MCF 10A (cell line): Measurements from ENCODE around the gene DRAM2. TPM values are rescaled to one million over a fixed set of nuclear protein-coding genes. Genes with fewer than 3 reads are reported as not detected.

ENCODE experiments used
- BruUV-seq: library from RNA; stranded (reverse); fragments of 400-500 nt; replicated peaks from 2 replicates; lab custom pipeline; 2021; lab: Mats Ljungman, UMichigan
- CTCF ChIA-PET: fragments of 300-600 bp; sonication (Branson Sonifier 250); formaldehyde crosslinking; extraction: SDS; loops from one replicate; lab custom pipeline; 2021; ENCODE audit warnings: antibody characterized with exemption, inconsistent platforms; lab: Yijun Ruan, JAX
- POLR2A ChIA-PET: fragments of 300-600, 350-650 bp; sonication (Branson Sonifier 250); formaldehyde crosslinking; extraction: SDS; loops from one replicate; lab custom pipeline; 2020; ENCODE audit warnings: antibody characterized with exemption, inconsistent platforms; lab: Yijun Ruan, JAX
- DNase-seq: peaks from one replicate; pipeline ENCODE4 v3.0.0-alpha.2; 2018; ENCODE audit not compliant: unreplicated experiment
- H3K27ac Mint-ChIP-seq: one replicate; pipeline ENCODE4 v1.8.0; 2022; ENCODE audit warnings: mild to moderate bottlenecking, low read depth, mixed read lengths; ENCODE audit not compliant: unreplicated experiment
- H3K27me3 Mint-ChIP-seq: one replicate; pipeline ENCODE4 v1.8.0; 2022; ENCODE audit warnings: mixed read lengths; ENCODE audit not compliant: insufficient read depth, unreplicated experiment
- H3K36me3 Mint-ChIP-seq: one replicate; pipeline ENCODE4 v1.8.0; 2022; ENCODE audit warnings: mild to moderate bottlenecking, moderate library complexity, mixed read lengths; ENCODE audit not compliant: insufficient read depth, unreplicated experiment
- H3K4me1 Mint-ChIP-seq: one replicate; pipeline ENCODE4 v1.8.0; 2022; ENCODE audit warnings: mixed read lengths; ENCODE audit not compliant: insufficient read depth, unreplicated experiment
- H3K4me3 Mint-ChIP-seq: one replicate; pipeline ENCODE4 v1.8.0; 2022; ENCODE audit warnings: mild to moderate bottlenecking, moderate library complexity, mixed read lengths; ENCODE audit not compliant: unreplicated experiment
- H3K9me3 Mint-ChIP-seq: one replicate; pipeline ENCODE4 v1.8.0; 2022; ENCODE audit warnings: mixed read lengths; ENCODE audit not compliant: unreplicated experiment
- CTCF ChIP-seq: fragments of 200-600 bp; IDR thresholded peaks from one replicate; pipeline ENCODE4 v1.8.0; 2022; ENCODE audit warnings: antibody characterized with exemption, mild to moderate bottlenecking; ENCODE audit not compliant: unreplicated experiment
- intact Hi-C: fragments of 100-400 bp; cut with micrococcal nuclease; formaldehyde crosslinking; loops from 2 replicates; pipeline ENCODE4 v1.14.1; 2022
- total RNA-seq: library from RNA; stranded (reverse); gene quantifications from 2 replicates; pipeline ENCODE4 v1.2.3, GENCODE V29; 2022

DRAM2 gene
- total RNA-seq, 1 experiment from 2014 or later: 32.1 TPM

- no peak for DNase-seq
- no peaks in the 10 kb centered on the region for H3K27me3 Mint-ChIP-seq
- H3K4me3 Mint-ChIP-seq: no peak overlapping the region
- peaks cover 48% of the 10 kb centered on the region for H3K36me3 Mint-ChIP-seq
- ChIA-PET POLR2A (interaction anchor here (0.7 to 0.8 kb wide), 2 partner anchors 10 to 13 kb away, joined by 3 read pairs; no protein-coding TSS in a partner anchor), CTCF (no interaction called here)
- no TSS peak for BruUV-seq
- intact Hi-C loops: no loop called here
- peak overlapping the region; percentile 7 for H3K27ac Mint-ChIP-seq
- TF ChIP-seq CTCF: no peak
- H3K4me1 Mint-ChIP-seq: no peaks in the 10 kb centered on the region
- H3K9me3 Mint-ChIP-seq: no peaks in the 10 kb centered on the region
These were observed 10.5 kb downstream of the DRAM2 start for GRCh38 chr1:111129376-111129775.

- peaks cover 41% of the 10 kb centered on the region for H3K36me3 Mint-ChIP-seq
- intact Hi-C loops: no loop called here
- H3K27ac Mint-ChIP-seq: no peak overlapping the region
- POLR2A ChIA-PET: interaction anchor here (0.8 to 2.9 kb wide), 3 partner anchors 11 to 15 kb away, joined by 3 to 20 read pairs (median 4); partner anchors contain the start of genes CEPT1 and DRAM2
- H3K4me1 Mint-ChIP-seq: no peaks in the 10 kb centered on the region
- DNase-seq: no peak
- CTCF ChIA-PET: interaction anchor here (1.5 kb wide), 1 partner anchor 98 kb away, joined by 4 read pairs; no protein-coding TSS in a partner anchor
- H3K4me3 Mint-ChIP-seq: no peak overlapping the region
- H3K9me3 Mint-ChIP-seq: no peaks in the 10 kb centered on the region
- no peak for TF ChIP-seq CTCF
- H3K27me3 Mint-ChIP-seq: no peaks in the 10 kb centered on the region
- BruUV-seq: no TSS peak
These were observed 11.8 kb downstream of the DRAM2 start for GRCh38 chr1:111127923-111128643.

- Mint-ChIP-seq H3K27me3 (no peaks in the 10 kb centered on the region), H3K36me3 (peaks cover 49% of the 10 kb centered on the region), H3K4me3 (no peak overlapping the region), H3K9me3 (no peaks in the 10 kb centered on the region), H3K27ac (no peak overlapping the region), H3K4me1 (no peaks in the 10 kb centered on the region)
- ChIA-PET POLR2A (interaction anchor here (2.9 kb wide), 1 partner anchor 13 kb away, joined by 20 read pairs; the partner anchor contains the start of genes CEPT1 and DRAM2), CTCF (no interaction called here)
- TF ChIP-seq CTCF: no peak
- no peak for DNase-seq
- BruUV-seq: no TSS peak
- intact Hi-C loops: no loop called here
These were observed 13.5 kb downstream of the DRAM2 start for GRCh38 chr1:111126354-111126753.

GRCh38 chr1:111116496-111116895 is 23.4 kb downstream of the DRAM2 start:
- POLR2A ChIA-PET: no interaction called here
- intact Hi-C loops: no loop called here
- H3K4me1 Mint-ChIP-seq: peaks cover 7% of the 10 kb centered on the region
- H3K27ac Mint-ChIP-seq: no peak overlapping the region
- BruUV-seq: no TSS peak
- no peak for DNase-seq
- CTCF ChIA-PET: no interaction called here
- no peaks in the 10 kb centered on the region for H3K9me3 Mint-ChIP-seq
- H3K27me3 Mint-ChIP-seq: no peaks in the 10 kb centered on the region
- TF ChIP-seq CTCF: no peak
- H3K36me3 Mint-ChIP-seq: peaks cover 50% of the 10 kb centered on the region
- no peak overlapping the region for H3K4me3 Mint-ChIP-seq
